Suprapubic skin (tissue), 4 donors: ENCODE measurements around the gene SMIM29. TPM values are rescaled to one million over a fixed set of nuclear protein-coding genes. Genes with fewer than 3 reads are reported as not detected.

Experiments
- DNase-seq, 2 donors: peaks; one replicate each; pipeline ENCODE4 v3.0.0-alpha.2; 2019; ENCODE audit warnings: low spot score in 2 of 2
- H3K27ac ChIP-seq: fragments of 200-600 bp; sonication (generic); one replicate; pipeline ENCODE4 v1.5.1; 2019
- H3K27me3 ChIP-seq: fragments of 200-600 bp; sonication (generic); one replicate; pipeline ENCODE4 v1.5.1; 2019
- H3K36me3 ChIP-seq: fragments of 200-600 bp; sonication (generic); one replicate; pipeline ENCODE4 v1.5.1; 2019
- H3K4me1 ChIP-seq: fragments of 200-600 bp; sonication (generic); one replicate; pipeline ENCODE4 v1.5.1; 2019
- H3K4me3 ChIP-seq: fragments of 200-600 bp; sonication (generic); one replicate; pipeline ENCODE4 v1.5.1; 2019; ENCODE audit warnings: mild to moderate bottlenecking
- H3K9me3 ChIP-seq: fragments of 200-600 bp; sonication (generic); one replicate; pipeline ENCODE4 v1.5.1; 2019
- CTCF ChIP-seq, 2 donors: fragments of 200-600 bp in 1 of 2; fragments of 450-650 bp in 1 of 2; sonication (generic) in 1 of 2; IDR thresholded peaks; one replicate each; pipeline ENCODE4 v1.5.1; 2016 to 2019; ENCODE audit warnings: antibody characterized with exemption in 2 of 2, mild to moderate bottlenecking in 1 of 2, moderate library complexity in 1 of 2
- EP300 ChIP-seq: sonication (generic); formaldehyde crosslinking; IDR thresholded peaks from one replicate; pipeline ENCODE4 v1.6.1; 2017; ENCODE audit warnings: antibody characterized with exemption
- POLR2A ChIP-seq, 2 donors: fragments of 450-650 bp; IDR thresholded peaks; one replicate each; pipeline ENCODE4 v1.6.1; 2017; ENCODE audit warnings: antibody characterized with exemption in 2 of 2, mild to moderate bottlenecking in 2 of 2, moderate library complexity in 2 of 2
- POLR2AphosphoS5 ChIP-seq, 3 donors: sonication (generic); formaldehyde crosslinking; IDR thresholded peaks; one replicate each; pipeline ENCODE4 v1.6.1; 2017; ENCODE audit warnings: antibody characterized with exemption in 3 of 3
- WGBS: methylation state at CpG from one replicate; pipeline ENCODE4 v1.1.5; 2018; 5-methylcytosine and 5-hydroxymethylcytosine counted together
- total RNA-seq, 4 donors: library from RNA; depleted of rRNA; stranded (reverse); fragments of >200 nt; gene quantifications; one replicate each; pipeline ENCODE4 v1.1.0, GENCODE V29; 2016

Gene SMIM29
- total RNA-seq, 4 donors from 2014 or later: 45.2 to 58.8 (median 51.2) TPM

GRCh38 chr6:34232901-34233300 lies 15.9 kb downstream of the SMIM29 start:
- 85% methylated on average over 4 of the region's 5 CpGs for WGBS
- Histone ChIP-seq H3K4me1 (peaks cover 29% of the 10 kb centered on the region), H3K4me3 (no peak overlapping the region), H3K36me3 (no peaks in the 10 kb centered on the region), H3K27ac (no peak overlapping the region), H3K9me3 (no peaks in the 10 kb centered on the region), H3K27me3 (no peaks in the 10 kb centered on the region)
- DNase-seq: peak in 1 of 2 donors; percentile 42
- TF ChIP-seq EP300: no peak
- no peak for TF ChIP-seq POLR2A (IDR thresholded peaks at IDR 0.05)
- no peak for TF ChIP-seq CTCF (IDR thresholded peaks at IDR 0.05)
- TF ChIP-seq POLR2AphosphoS5 (IDR thresholded peaks at IDR 0.05): no peak

DNA sequence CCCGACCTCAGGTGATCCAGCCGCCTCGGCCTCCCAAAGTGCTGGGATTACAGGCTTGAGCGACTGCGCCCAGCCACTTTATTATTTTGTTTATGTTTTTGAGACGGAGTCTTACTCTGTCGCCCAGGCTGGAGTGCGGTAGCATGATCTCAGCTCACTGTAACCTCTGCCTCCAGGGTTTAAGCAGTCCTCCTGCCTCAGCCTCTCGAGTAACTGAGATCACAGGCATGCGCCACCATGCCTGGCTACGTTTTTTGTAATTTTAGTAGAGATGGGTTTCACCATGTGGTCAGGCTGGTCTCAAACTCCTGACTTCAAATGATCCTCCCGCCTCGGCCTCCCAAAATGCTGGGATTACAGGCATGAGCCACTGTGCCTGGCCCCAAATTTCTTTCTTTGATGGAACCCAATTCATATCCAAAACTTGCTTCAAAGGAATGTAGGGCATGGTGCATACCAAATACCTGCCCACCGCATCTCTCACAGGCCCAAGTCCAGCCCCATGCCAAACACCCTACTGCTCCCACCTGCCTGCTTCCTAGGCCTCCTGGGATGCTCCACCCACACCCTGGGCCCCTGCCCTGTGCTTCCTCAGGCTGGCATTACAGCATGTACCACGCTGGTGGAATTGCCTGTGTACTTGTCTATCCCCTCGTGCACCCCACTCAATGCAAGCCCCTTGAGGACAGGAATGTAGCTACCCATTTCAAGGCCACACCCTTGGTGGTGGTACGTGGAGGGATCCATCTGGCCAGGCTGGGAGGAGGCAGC lies 17.1 kb downstream of the SMIM29 start:
- TF ChIP-seq EP300: no peak
- TF ChIP-seq CTCF (IDR thresholded peaks at IDR 0.05): no peak
- no peak for TF ChIP-seq POLR2AphosphoS5 (IDR thresholded peaks at IDR 0.05)
- TF ChIP-seq POLR2A (IDR thresholded peaks at IDR 0.05): no peak
- H3K9me3 ChIP-seq: no peaks in the 10 kb centered on the region
- no peaks in the 10 kb centered on the region for H3K36me3 ChIP-seq
- H3K27ac ChIP-seq: no peak overlapping the region
- DNase-seq: peak in 1 of 2 donors; percentile 58
- H3K27me3 ChIP-seq: no peaks in the 10 kb centered on the region
- H3K4me3 ChIP-seq: no peak overlapping the region
- 97% methylated on average over 17 of the region's 17 CpGs for WGBS
- H3K4me1 ChIP-seq: peaks cover 37% of the 10 kb centered on the region

DNA sequence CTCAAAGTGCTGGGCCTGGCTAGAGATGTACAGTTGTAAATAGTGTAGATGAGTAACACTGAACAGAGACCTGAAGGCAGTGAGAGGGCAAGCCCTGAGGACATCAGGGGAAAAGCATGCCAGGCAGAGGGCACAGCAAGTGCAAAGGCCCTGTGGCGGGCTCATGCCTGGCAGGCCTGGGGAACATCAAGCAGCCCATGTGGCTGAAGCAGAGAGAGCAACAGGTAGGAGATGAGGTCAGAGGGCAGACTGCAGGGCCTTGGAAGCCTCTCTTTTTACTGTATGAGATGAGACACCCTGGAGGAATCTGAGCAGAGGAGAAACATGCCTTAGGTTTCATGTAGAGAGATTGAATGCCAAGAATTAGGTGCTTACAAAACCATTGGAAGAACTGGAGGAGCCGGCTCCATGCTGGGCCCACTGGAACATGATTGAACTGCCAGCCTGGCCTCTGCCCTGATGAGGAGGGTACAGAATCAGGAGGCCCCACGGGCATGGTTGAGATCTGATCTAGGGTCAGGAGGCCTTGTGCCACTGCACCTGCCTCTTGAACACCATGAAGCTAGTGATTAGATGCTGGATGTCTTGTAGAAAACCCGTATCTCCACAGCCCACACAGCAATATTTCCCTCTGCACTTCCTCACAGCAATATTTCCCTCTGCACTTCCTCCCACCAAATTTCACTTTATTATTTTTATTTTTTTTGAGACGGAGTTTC lies 18.0 kb downstream of the SMIM29 start:
- Histone ChIP-seq H3K4me1 (peaks cover 40% of the 10 kb centered on the region), H3K9me3 (no peaks in the 10 kb centered on the region), H3K36me3 (no peaks in the 10 kb centered on the region), H3K27me3 (no peaks in the 10 kb centered on the region), H3K27ac (peak overlapping the region; percentile 38), H3K4me3 (no peak overlapping the region)
- TF ChIP-seq POLR2A (IDR thresholded peaks at IDR 0.05) (no peak), POLR2AphosphoS5 (IDR thresholded peaks at IDR 0.05) (no peak), EP300 (no peak), CTCF (IDR thresholded peaks at IDR 0.05) (no peak)
- WGBS: 74% methylated on average over 5 of the region's 5 CpGs
- peak in 1 of 2 donors; percentile 50 for DNase-seq

GRCh38 chr6:34229877-34230276 lies 18.9 kb downstream of the SMIM29 start:
- Histone ChIP-seq H3K4me1 (peaks cover 40% of the 10 kb centered on the region), H3K27me3 (no peaks in the 10 kb centered on the region), H3K4me3 (no peak overlapping the region), H3K27ac (no peak overlapping the region), H3K9me3 (no peaks in the 10 kb centered on the region), H3K36me3 (no peaks in the 10 kb centered on the region)
- peak in 1 of 2 donors; percentile 15 for DNase-seq
- TF ChIP-seq POLR2A (IDR thresholded peaks at IDR 0.05) (no peak), POLR2AphosphoS5 (IDR thresholded peaks at IDR 0.05) (no peak), EP300 (no peak), CTCF (IDR thresholded peaks at IDR 0.05) (no peak)
- WGBS: 87% methylated on average over 8 of the region's 8 CpGs

DNA sequence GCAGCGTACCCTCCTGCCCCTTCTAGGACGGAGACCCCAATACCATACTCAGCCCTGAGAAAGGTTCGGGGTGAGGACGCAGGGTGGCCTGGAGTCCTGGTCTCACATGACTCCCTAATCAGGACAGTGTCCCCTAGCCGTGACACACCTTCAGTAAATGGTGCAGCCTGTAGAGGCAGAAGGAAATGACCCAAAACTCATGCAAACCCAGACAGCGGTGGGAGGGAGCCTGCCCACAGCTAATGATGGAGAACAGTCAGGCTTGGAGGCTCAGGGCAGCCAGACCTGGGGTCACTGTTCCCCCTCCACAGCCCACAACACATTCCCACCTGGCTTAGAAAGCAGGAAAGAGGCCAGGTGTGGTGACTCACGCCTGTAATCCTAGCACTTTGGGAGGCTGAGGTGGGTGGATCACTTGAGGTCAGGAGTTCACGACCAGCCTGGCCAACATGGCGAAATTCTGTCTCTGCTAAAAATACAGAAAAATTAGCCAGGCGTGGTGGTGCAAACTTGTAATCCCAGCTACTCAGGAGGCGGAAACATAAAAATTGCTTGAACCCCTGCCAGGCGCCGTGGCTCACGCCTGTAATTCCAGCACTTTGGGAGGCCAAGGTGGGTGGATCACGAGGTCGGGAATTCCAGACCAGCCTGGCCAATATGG lies 20.9 kb downstream of the SMIM29 start:
- Histone ChIP-seq H3K27ac (peak overlapping the region; percentile 60), H3K36me3 (no peaks in the 10 kb centered on the region), H3K4me1 (peaks cover 52% of the 10 kb centered on the region), H3K27me3 (no peaks in the 10 kb centered on the region), H3K4me3 (no peak overlapping the region), H3K9me3 (no peaks in the 10 kb centered on the region)
- peak in 1 of 2 donors; percentile 57 for DNase-seq
- TF ChIP-seq POLR2A (IDR thresholded peaks at IDR 0.05) (no peak), EP300 (no peak), CTCF (IDR thresholded peaks at IDR 0.05) (no peak), POLR2AphosphoS5 (IDR thresholded peaks at IDR 0.05) (no peak)
- 92% methylated on average over 16 of the region's 16 CpGs for WGBS
